Stimulated activated CD4-positive, alpha-beta T cell treated with anti-CD3 and anti-CD28 coated beads, Interleukin-15, amount 100 ng/mL, for 48 hours (primary cell): Measurements from ENCODE around the gene MYO15B.

Experiments
- DNase-seq, 2 donors: peaks; one replicate each; pipeline ENCODE4 v3.0.0-alpha.2; 2020; ENCODE audit warnings: low read depth in 2 of 2

MYO15B gene

DNA sequence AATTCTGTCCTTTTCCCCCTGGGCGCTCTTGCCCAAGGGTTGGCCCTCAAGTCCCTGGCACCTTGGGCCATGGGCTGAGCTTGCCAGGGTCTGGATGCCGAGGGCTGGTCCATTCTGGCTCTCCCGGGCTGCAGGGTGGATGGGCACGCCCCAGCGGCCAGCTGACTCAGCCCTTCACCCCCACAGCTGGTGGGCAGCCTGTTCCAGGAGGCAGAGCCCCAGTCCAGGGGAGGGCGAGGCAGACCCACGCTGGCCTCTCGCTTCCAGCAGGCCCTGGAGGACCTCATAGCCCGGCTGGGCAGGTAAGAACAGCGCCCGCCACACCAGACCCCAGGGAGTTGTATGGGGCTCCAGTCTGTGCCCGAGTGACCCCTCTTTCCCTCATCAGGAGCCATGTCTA is 15.0 kb downstream of the MYO15B start:
- no peak for DNase-seq

DNA sequence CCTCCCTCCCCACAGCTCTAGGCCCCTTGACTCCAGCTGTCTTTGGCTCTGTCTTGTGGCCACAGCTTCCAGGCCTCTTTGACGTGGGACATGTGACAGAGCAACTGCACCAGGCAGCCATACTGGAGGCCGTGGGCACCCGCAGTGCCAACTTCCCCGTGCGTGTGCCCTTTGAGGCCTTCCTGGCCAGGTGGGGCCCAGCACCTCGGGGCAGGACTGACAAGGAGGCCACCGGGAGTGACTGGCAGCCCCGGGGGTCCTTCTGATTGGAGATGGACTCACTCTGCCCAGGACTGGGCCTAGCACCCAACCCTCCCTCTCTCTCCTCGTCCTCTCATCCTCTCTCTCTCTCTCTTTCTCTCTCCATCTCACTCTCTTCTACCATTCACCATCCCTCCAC is 15.5 kb downstream of the MYO15B start:
- DNase-seq: no peak

DNA sequence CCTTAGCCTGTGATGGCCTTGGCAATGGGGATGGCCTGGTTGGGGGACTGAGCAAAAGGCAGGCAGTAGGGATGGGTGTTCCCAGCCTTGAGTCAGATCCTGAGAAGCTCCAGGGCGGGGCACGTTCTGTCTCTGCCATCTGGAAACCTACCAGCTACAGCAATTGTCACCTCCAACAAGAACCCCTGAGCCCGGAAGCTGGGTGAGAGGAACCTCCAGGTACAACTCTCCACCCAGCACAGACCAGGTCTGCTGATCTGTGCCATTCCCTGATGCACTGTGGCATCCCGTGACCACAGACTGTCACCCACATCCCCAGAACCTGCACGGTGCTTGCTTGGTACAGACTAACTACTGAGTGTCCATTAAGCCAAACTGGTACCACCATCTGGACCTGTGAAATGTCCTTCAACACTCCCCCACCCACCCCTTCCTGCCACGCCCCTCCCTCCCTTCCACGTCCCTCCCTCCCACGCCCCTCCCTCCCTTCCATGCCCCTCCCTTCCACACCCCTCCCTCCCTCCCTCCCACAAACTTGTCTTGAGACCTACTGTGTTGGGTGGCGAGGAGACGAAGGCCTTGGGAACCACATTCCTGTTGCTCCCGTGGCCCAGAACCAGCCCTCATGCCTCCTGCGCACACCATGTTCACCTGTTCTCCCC is 16.6 kb downstream of the MYO15B start:
- no peak for DNase-seq

DNA sequence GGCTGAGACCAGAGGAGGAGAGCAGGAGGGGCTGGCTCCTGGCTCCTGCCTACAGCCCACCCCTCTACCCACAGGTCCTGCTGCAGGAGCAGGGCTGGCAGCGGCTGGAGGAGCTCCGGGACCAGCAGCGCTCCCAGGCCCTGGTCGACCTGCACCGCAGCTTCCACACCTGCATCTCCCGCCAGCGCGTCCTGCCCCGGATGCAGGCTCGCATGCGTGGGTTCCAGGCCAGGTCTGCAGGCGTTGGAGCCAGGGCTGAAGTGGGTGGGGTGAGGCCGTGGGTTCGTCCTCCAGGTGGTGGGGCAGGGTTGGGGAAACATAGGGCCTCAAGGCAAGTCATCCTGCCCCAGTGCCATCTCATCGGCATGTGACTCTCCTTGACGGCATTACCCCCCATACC is 18.2 kb downstream of the MYO15B start:
- no peak for DNase-seq

DNA sequence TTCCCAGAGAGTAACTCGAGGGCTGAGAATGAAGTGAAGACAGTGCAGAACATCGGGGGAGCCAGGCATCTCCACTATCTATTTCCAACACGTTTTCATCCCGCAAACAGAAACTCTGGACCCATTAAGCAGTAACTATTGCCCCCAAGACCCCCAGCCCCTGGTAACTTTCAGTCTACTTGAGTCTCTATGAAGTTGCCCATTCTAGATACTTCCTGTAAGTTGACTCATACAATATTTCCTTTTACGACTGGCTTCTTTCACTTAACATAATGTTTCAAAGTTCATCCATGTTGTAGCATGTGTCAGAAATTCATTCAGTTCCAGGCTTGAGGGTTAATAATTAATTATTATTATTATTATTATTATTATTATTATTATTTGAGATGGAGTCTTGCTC is 19.5 kb downstream of the MYO15B start:
- no peak for DNase-seq

DNA sequence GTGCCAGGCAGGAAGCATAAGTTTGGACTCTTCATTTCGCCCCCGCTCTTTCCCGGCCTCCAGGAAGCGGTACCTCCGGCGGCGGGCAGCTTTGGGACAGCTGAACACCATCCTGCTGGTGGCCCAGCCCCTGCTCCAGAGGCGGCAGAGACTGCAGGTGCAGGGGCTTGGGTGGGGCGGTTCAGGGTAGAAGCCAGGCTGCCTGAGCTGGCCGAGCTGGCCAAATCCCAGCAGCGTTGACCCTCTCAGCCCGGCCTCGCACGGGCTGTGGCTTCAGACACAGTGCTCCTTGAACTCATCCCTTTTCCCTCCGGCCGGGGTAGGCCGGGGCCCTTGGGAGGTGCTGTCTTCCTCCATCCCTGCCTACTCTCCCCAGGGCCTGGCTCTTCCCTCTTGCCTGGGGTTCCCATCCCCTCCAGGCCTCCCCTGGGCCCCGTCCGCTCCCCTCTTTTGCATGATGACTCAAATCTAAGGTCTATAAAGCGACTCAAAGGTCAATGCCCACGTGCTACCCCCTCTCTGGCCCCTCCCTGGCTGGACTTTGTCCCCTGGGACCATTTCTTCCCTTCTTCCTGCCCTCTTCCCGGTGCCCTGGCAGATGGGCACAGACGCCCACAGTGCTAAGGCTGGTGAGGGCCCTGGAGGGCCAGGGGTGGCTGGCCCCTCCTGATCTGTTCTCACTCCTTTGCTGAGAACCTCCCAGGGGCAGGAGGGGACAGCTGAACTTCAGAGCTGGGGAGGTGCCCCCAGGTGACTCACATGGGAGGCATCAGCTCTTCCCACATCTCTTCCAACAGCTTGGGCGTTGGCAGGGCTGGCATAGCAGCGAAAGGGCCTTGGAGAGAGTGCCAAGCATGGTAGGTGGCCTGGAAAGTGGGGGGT is 22.7 kb downstream of the MYO15B start:
- DNase-seq: no peak

DNA sequence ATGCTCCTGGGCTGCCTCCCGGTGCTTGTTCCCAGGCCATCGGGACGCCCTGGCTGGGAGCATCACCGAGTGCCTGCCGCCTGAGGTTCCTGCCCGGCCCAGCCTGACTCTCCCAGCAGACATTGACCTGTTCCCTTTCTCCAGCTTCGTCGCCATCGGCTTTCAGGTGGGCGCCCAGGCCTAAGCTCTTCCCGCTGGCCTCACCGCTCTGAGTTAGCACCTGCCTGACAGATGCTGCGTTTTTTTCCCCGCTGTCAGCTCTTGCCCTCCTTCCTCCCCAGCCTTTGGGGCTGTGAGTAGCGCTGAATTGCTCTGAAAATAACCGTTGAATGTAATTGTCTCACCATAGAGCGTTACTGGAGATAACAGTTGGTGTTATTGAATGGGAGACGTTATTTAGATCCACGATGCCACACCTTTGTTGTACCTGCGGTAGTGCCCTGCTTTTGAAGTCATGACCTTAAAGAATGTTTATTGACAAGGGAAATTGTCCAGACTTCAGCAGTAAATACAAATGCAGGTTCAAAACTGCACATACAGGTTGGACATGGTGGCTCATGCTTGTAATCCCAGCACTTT is 24.3 kb downstream of the MYO15B start:
- no peak for DNase-seq

DNA sequence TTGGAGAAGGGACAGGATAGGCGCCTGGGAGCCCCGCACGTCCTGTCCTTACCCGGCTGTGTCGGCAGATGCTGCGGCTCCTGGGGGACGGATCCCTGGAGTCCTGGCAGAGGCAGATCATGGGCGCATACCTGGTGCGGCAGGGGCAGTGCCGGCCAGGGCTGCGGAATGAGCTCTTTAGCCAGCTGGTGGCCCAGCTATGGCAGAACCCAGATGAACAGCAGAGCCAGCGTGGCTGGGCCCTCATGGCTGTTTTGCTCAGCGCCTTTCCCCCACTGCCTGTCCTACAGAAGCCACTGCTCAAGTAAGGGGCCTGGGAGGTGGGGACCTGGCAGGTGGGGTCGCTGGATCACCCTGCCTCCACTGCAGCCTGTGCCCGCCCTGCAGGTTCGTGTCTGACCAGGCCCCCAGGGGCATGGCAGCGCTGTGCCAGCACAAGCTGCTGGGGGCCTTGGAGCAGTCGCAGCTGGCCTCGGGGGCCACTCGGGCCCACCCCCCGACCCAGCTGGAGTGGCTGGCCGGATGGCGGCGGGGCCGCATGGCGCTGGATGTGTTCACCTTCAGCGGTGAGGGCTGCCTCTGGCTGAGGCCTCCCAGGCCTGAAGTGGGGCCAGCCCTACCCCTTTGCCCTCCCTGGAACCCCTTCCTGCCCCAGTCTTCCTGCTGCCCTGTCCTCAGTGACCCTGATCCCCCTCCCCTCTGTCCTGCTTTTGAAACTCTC is 25.5 kb downstream of the MYO15B start:
- no peak for DNase-seq

DNA sequence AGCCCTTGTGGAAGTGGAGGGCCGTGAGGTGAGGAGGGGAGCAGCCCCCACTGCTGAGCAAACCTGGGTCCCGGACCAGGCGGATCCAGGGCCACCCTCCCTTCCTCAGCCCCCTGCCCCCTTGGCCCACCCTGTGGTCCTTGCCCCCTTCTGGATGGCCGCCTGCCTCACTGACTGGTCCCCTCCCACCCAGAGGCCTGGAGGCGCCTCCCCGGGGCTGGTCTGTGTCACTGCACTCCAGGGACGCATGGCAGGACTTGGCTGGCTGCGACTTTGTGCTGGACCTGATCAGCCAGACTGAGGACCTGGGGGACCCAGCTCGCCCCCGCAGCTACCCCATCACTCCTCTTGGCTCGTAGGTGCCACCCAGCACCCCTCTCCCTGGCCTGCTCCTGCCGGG is 26.4 kb downstream of the MYO15B start:
- no peak for DNase-seq

DNA sequence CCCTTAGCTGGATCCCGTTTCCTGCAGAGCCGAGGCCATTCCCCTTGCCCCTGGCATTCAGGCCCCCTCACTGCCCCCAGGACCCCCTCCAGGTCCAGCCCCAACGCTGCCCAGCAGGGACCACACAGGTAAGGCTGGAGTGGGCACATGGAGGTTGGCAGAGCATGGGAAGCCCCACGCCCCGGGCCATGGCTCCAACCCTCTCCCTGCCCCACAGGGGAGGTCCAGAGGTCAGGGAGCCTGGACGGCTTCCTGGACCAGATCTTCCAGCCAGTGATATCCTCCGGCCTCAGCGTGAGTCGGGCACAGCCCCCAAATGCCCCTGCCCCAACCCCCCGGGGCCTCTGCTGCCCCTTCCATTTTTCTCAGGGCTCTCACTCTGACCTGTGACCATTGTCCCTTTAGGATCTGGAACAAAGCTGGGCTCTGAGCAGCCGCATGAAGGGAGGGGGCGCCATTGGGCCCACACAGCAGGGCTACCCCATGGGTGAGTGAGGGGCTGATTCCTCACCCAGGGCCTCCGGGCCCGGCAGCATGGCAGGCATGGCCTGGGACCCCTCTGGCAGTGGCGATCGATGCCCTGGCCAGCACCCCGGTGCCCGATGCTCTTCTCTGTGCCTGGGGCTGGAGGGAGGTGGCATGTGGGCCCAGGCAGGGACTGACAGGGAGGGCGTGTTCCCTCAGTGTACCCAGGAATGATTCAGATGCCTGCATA is 27.1 kb downstream of the MYO15B start:
- DNase-seq: no peak

DNA sequence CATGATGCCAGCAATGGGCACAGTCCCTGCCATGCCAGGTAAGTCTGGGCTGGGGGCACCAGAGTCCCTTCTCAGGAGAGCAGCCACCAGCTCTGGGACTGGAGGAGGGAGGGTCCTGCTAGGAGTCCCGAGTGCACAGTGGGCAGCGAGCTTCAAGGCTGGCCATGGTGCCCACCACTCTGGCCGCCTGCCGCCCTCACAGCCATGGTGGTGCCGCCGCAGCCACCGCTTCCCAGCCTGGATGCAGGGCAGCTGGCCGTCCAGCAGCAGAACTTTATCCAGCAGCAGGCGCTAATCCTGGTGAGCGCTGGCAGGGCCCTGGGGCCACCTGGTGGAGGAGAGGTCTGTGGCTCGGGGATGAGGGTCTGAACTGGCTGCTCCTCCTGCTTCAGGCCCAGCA is 27.7 kb downstream of the MYO15B start:
- no peak for DNase-seq

DNA sequence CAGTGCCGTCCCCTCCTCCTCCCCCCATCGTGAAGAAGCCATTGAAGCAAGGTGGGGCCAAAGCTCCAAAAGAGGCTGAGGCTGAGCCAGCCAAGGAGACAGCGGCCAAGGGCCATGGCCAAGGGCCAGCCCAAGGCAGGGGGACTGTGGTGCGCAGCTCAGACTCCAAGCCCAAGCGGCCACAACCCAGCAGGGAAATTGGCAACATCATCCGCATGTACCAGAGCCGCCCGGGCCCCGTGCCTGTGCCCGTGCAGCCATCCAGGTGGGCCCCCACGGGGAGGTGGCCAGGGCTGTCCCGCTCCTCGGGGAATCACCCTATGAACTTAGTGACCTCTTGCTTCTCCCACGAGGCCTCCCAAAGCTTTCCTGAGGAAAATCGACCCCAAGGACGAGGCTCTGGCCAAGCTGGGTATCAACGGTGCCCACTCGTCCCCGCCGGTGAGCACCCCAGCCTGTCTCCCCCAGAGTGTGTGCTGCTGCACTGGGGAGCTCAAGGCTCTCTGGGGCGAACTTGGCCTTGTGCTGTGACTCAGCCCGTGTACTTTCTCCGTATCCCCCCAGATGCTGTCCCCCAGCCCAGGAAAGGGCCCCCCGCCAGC is 29.0 kb downstream of the MYO15B start:
- no peak for DNase-seq

DNA sequence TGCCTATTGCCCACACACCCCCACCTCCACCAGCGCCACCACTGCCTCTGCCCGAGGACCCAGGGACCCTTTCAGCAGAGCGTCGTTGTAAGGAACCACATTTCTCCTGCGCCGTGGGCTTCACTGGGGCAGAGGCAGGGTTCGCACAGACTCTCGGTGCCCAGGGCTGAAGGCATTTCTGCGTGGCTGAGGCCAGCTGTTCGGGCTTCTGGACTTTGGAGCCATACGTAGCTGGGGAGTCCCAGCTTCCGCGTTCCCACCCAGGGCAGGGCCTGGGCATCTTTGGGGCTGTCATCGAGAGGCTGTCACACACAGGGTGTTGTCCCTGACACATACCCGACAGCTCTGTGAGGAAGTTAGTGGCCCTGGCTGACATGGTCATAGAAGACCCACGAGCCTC is 29.6 kb downstream of the MYO15B start:
- DNase-seq: no peak

DNA sequence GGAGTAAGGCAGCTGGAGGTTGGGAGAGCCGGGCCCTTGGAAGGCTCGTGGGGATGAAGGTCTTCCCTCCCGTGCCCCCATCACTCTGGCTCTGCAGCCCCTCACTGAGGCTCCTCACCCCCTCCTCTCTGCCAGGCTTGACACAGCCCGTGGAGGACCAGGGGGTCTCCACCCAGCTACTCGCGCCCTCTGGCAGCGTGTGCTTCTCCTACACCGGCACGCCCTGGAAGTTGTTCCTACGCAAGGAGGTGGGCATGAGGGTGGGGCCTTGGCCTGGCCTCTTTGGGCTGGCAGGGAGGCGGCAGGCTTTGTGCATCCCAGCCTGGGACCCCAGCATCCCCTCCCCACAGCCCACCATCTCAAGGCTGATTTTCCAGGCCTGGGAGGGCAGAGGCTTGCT is 30.1 kb downstream of the MYO15B start:
- no peak for DNase-seq

DNA sequence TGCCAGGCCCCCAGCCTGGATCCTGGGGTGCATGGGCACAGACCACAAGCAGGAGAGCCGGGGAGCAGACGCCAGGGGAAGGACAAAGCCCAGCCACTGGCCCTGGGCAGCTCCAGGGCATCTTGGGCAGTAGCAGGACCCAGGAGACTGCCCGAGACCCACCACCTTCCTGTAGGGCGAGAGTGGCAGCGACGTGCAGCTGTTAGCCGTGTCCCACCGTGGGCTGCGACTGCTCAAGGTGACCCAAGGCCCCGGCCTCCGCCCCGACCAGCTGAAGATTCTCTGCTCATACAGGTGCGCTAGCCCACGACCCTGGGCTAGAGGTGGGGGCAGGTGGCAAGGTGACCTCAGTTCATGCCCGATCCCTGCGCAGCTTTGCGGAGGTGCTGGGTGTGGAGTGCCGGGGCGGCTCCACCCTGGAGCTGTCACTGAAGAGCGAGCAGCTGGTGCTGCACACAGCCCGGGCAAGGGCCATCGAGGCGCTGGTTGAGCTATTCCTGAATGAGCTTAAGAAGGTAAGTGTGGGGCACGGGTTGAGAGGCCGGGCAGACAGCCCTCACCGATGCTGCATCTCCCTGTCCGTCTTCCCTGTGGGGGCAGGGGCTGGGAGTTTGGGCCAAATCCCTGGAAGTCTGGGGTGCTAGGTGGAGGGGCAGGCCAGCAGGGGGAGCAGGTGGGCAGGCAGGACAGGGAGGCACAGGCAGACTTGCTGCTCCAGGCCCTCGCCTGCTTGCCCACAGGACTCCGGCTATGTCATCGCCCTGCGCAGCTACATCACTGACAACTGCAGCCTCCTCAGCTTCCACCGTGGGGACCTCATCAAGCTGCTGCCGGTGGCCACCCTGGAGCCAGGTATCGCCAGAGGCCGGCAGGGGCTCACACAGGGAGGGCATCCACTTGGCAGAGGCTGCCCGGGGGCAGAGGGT is 32.2 kb downstream of the MYO15B start:
- DNase-seq: no peak

DNA sequence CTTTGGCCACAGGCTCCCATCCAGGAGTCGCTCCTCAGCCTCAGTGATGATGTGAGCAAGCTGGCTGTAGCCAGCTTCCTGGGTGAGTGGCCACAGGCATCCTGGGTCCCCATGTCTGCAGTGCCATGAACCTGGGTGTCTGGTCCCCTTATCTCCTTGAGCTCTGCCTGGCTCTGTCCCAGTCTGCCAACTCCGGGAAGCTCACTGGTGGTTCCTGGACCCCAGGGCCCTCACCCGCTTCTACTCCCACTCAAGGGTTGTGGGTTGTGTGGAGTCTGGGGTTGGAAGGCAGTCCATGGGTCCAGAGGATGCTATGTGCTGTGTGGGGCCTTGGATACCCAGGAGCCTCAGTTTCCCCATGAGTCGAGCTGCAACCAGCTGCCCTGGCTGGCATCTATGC is 33.9 kb downstream of the MYO15B start:
- DNase-seq: no peak

DNA sequence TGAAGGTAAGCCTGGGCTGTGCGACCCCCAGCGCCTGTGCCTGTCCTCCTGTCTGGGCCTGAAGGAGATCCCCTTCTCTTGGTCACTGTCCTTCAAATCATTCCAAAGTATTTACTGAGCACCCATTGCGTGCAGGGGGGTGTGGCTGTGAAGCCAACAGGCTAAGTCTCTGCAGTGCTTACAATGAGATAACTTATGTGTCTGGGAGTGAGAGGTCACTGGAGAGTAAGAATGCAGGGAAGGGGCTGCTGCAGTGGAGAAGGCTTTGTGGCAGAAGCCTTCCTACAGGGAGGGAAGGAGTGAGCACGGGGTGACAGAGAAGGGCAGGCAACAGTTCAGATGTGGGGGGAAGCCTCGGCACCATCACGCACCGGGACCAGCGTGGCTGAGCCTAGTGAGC is 34.5 kb downstream of the MYO15B start:
- DNase-seq: no peak

DNA sequence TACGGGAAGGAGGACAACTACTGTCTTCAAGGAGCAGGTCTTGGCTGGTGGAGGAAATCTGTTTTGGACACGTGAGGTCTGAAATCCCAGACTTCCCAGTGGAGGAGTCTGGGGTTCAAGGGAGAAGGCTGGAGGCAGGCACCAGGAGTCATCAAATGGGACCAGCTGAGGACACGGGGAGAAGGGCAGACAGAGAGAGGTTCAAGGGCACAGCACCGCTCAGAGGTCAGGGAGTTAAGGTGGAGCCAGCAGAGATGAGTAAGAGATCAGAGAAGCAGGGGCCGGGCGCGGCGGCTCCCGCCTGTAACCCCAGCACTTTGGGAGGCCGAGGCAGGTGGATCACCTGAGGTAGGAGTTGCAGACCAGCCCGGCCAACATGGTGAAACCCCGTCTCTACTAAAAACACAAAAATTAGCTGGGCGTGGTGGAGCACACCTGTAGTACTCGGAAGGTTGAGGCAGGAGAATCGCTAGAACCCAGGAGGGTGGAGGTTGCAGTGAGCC is 35.2 kb downstream of the MYO15B start:
- DNase-seq: no peak

DNA sequence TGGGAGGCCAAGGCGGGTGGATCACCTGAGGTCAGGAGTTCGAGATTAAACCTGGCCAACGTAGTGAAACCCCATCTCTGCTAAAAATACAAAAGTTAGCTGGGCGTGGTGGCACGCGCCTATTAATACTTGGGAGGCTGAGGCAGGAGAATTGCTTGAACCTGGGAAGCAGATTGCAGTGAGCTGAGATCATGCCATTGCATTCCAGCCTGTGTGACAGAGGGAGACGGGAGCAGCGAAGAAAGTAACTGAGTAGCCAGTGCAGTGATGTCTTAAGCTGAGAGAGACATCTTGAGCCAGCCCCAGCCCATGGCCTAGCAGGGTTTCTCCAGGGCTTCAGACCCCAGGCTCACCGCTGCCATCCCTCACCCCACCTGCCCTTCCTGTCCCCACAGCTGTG is 35.8 kb downstream of the MYO15B start:
- no peak for DNase-seq

DNA sequence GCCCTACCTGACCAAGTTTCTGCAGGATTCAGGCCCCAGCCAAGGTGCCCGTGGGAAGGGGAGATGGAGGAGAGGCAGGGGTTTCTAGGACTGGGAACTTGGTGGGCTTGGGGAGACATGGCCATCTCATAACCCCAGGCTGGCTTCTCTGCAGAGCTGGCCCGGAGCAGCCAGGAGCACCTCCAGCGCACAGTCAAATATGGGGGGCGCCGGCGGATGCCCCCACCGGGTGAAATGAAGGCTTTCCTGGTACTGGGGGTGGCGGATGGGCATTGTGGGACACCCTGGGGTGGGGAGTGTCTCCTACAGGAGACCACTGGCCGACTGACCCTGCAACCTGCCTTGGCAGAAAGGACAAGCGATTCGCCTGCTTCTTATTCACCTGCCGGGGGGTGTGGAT is 36.4 kb downstream of the MYO15B start:
- DNase-seq: no peak
